ENCODE data around the gene CARD16. TPM values are rescaled to one million over a fixed set of nuclear protein-coding genes. Genes with fewer than 3 reads are reported as not detected.

Gene CARD16
- polyA plus RNA-seq, 1 experiment = 125 TPM

- DNase-seq (ENCODE audit: low read depth, low spot score) = no peak
- Histone ChIP-seq H3K27me3 (ENCODE audit: control insufficient read depth, insufficient read depth, low read length) (no peaks in the 10 kb centered on the region), H3K9me3 (ENCODE audit: control insufficient read depth, insufficient read depth, low read length) (no peaks in the 10 kb centered on the region), H3K27ac (ENCODE audit: low read depth, low read length) (no peak overlapping the region), H3K4me3 (ENCODE audit: low read depth, low read length) (no peak overlapping the region)
- CTCF ChIA-PET = no interaction called here
- POLR2A ChIA-PET = no interaction called here
- no peak for TF ChIP-seq CTCF (IDR thresholded peaks at IDR 0.05; ENCODE audit: low read depth, low read length)
These were observed 12.3 kb upstream of the CARD16 start for GRCh38 chr11:105057432-105057831.

- H3K9me3 ChIP-seq (ENCODE audit: control insufficient read depth, insufficient read depth, low read length) = no peaks in the 10 kb centered on the region
- DNase-seq (ENCODE audit: low read depth, low spot score) = no peak
- CTCF ChIA-PET = no interaction called here
- no peak overlapping the region for H3K4me3 ChIP-seq (ENCODE audit: low read depth, low read length)
- no peaks in the 10 kb centered on the region for H3K27me3 ChIP-seq (ENCODE audit: control insufficient read depth, insufficient read depth, low read length)
- no peak for TF ChIP-seq CTCF (IDR thresholded peaks at IDR 0.05; ENCODE audit: low read depth, low read length)
- POLR2A ChIA-PET = no interaction called here
- no peak overlapping the region for H3K27ac ChIP-seq (ENCODE audit: low read depth, low read length)
These were observed 11.3 kb upstream of the CARD16 start for GRCh38 chr11:105056446-105056845.

- H3K4me3 ChIP-seq (ENCODE audit: low read depth, low read length) = no peak overlapping the region
- CTCF ChIA-PET = no interaction called here
- DNase-seq (ENCODE audit: low read depth, low spot score) = no peak
- TF ChIP-seq CTCF (IDR thresholded peaks at IDR 0.05; ENCODE audit: low read depth, low read length) = no peak
- POLR2A ChIA-PET = no interaction called here
- no peak overlapping the region for H3K27ac ChIP-seq (ENCODE audit: low read depth, low read length)
- H3K9me3 ChIP-seq (ENCODE audit: control insufficient read depth, insufficient read depth, low read length) = no peaks in the 10 kb centered on the region
- no peaks in the 10 kb centered on the region for H3K27me3 ChIP-seq (ENCODE audit: control insufficient read depth, insufficient read depth, low read length)
These were observed 9.8 kb upstream of the CARD16 start for GRCh38 chr11:105054723-105055493.

GRCh38 chr11:105052487-105052886 is 7.4 kb upstream of the CARD16 start:
- H3K27me3 ChIP-seq (ENCODE audit: control insufficient read depth, insufficient read depth, low read length) = no peaks in the 10 kb centered on the region
- POLR2A ChIA-PET = no interaction called here
- no peak overlapping the region for H3K4me3 ChIP-seq (ENCODE audit: low read depth, low read length)
- DNase-seq (ENCODE audit: low read depth, low spot score) = no peak
- no peak for TF ChIP-seq CTCF (IDR thresholded peaks at IDR 0.05; ENCODE audit: low read depth, low read length)
- CTCF ChIA-PET = no interaction called here
- H3K27ac ChIP-seq (ENCODE audit: low read depth, low read length) = no peak overlapping the region
- H3K9me3 ChIP-seq (ENCODE audit: control insufficient read depth, insufficient read depth, low read length) = no peaks in the 10 kb centered on the region

- no peak for TF ChIP-seq CTCF (IDR thresholded peaks at IDR 0.05; ENCODE audit: low read depth, low read length)
- no peak overlapping the region for H3K4me3 ChIP-seq (ENCODE audit: low read depth, low read length)
- no peak overlapping the region for H3K27ac ChIP-seq (ENCODE audit: low read depth, low read length)
- H3K9me3 ChIP-seq (ENCODE audit: control insufficient read depth, insufficient read depth, low read length) = no peaks in the 10 kb centered on the region
- ChIA-PET CTCF (no interaction called here), POLR2A (no interaction called here)
- H3K27me3 ChIP-seq (ENCODE audit: control insufficient read depth, insufficient read depth, low read length) = no peaks in the 10 kb centered on the region
- no peak for DNase-seq (ENCODE audit: low read depth, low spot score)
These were observed 6.4 kb upstream of the CARD16 start for GRCh38 chr11:105051559-105051958.

All from AG04450 (cell line).